ENCODE results near the gene ARHGEF9. TPM values are rescaled to one million over a fixed set of nuclear protein-coding genes. Genes with fewer than 3 reads are reported as not detected.

The ARHGEF9 gene
- total RNA-seq, 4 donors from 2014 or later: 18.7 to 21.4 (median 20.4) TPM

- no peaks in the 10 kb centered on the region for H3K9me3 ChIP-seq
- TF ChIP-seq POLR2A (IDR thresholded peaks at IDR 0.05; ENCODE audit: low read depth): no peak
- no peak for TF ChIP-seq POLR2AphosphoS5 (IDR thresholded peaks at IDR 0.05)
- no peak for TF ChIP-seq EP300 (IDR thresholded peaks at IDR 0.05)
- TF ChIP-seq CTCF (IDR thresholded peaks at IDR 0.05): no peak
These were observed 171.4 kb downstream of the ARHGEF9 start for GRCh38 chrX:63613531-63614028.

GRCh38 chrX:63585936-63586335 is 199.1 kb downstream of the ARHGEF9 start:
- intact Hi-C loops (cut with DNase I): no loop called here
- WGBS: 75% methylated on average over 5 of the region's 5 CpGs
- Histone ChIP-seq H3K27me3 (no peaks in the 10 kb centered on the region), H3K9me3 (no peaks in the 10 kb centered on the region), H3K27ac (replicated peaks in 1 of 4) (no peak overlapping the region), H3K4me1 (no peaks in the 10 kb centered on the region), H3K36me3 (no peaks in the 10 kb centered on the region), H3K4me3 (no peak overlapping the region)
- no peak for DNase-seq (ENCODE audit: extremely low spot score)
- no peak for TF ChIP-seq CTCF (IDR thresholded peaks at IDR 0.05)
- no peak for TF ChIP-seq POLR2AphosphoS5 (IDR thresholded peaks at IDR 0.05)
- no peak for TF ChIP-seq EP300 (IDR thresholded peaks at IDR 0.05)
- no peak for TF ChIP-seq POLR2A (IDR thresholded peaks at IDR 0.05; ENCODE audit: low read depth)

More at GRCh38 chrX:63613531-63614028, 171.4 kb downstream of the ARHGEF9 start:
- 54% methylated on average over 3 of the region's 9 CpGs for WGBS
- no peak overlapping the region for H3K27ac ChIP-seq (replicated peaks in 1 of 4)
- no peaks in the 10 kb centered on the region for H3K4me1 ChIP-seq
- intact Hi-C loops (cut with DNase I): no loop called here
- H3K36me3 ChIP-seq: no peaks in the 10 kb centered on the region
- H3K4me3 ChIP-seq: no peak overlapping the region
- H3K27me3 ChIP-seq: no peaks in the 10 kb centered on the region
- no peak for DNase-seq (ENCODE audit: extremely low spot score)

Small RNA genes lying within 50 kb of the gene (small RNA-seq; reads per million reads assigned to genes)
- 11.3 to 19.3 (median 14.8) reads per million in 3 donors for gene MIR1468
